ENCODE data around the gene AFAP1. TPM values are rescaled to one million over a fixed set of nuclear protein-coding genes. Genes with fewer than 3 reads are reported as not detected.
"Not testable (repeated sequence)": the region's sequence is repeated elsewhere in the genome, so short reads cannot be mapped to it uniquely, and the experiment has no call there.

The AFAP1 gene
- total RNA-seq, 1 donor from 2014 or later = 6.8 TPM

GRCh38 chr4:7922466-7922865 is 17.2 kb downstream of the AFAP1 start:
- H3K27me3 ChIP-seq (ENCODE audit: control insufficient read depth, insufficient read depth, low read length) = no peaks in the 10 kb centered on the region
- no peak for FAIRE-seq
- H3K36me3 ChIP-seq (ENCODE audit: control insufficient read depth, insufficient read depth, low read length) = no peaks in the 10 kb centered on the region
- TF ChIP-seq, protein P1, sequence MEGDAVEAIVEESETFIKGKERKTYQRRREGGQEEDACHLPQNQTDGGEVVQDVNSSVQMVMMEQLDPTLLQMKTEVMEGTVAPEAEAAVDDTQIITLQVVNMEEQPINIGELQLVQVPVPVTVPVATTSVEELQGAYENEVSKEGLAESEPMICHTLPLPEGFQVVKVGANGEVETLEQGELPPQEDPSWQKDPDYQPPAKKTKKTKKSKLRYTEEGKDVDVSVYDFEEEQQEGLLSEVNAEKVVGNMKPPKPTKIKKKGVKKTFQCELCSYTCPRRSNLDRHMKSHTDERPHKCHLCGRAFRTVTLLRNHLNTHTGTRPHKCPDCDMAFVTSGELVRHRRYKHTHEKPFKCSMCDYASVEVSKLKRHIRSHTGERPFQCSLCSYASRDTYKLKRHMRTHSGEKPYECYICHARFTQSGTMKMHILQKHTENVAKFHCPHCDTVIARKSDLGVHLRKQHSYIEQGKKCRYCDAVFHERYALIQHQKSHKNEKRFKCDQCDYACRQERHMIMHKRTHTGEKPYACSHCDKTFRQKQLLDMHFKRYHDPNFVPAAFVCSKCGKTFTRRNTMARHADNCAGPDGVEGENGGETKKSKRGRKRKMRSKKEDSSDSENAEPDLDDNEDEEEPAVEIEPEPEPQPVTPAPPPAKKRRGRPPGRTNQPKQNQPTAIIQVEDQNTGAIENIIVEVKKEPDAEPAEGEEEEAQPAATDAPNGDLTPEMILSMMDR (IDR thresholded peaks at IDR 0.05; ENCODE audit: insufficient read depth, low read length, severe bottlenecking) = no peak
- no peak overlapping the region for H3K4me3 ChIP-seq (ENCODE audit: low read depth, low read length)
- no peak for DNase-seq (ENCODE audit: low read depth)

- DNase-seq (ENCODE audit: low read depth) (no peak), FAIRE-seq (no peak)
- TF ChIP-seq, protein P1 (IDR thresholded peaks at IDR 0.05; ENCODE audit: insufficient read depth, low read length, severe bottlenecking) = no peak
- no peaks in the 10 kb centered on the region for H3K36me3 ChIP-seq (ENCODE audit: control insufficient read depth, insufficient read depth, low read length)
- no peak overlapping the region for H3K4me3 ChIP-seq (ENCODE audit: low read depth, low read length)
- no peaks in the 10 kb centered on the region for H3K27me3 ChIP-seq (ENCODE audit: control insufficient read depth, insufficient read depth, low read length)
These were observed 20.7 kb downstream of the AFAP1 start for GRCh38 chr4:7918981-7919380.

DNA sequence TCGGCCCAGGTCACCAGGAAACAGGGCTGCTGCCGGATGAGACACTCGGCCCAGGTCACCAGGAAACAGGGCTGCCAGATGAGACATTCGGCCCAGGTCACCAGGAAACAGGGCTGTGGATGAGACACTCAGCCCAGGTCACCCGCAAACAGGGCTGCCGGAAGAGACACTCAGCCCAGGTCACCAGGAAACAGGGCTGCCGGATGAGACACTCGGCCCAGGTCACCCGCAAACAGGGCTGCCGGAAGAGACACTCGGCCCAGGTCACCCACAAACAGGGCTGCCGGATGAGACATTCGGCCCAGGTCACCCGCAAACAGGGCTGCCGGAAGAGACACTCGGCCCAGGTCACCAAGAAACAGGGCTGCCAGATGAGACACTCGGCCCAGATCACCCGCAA is 21.5 kb downstream of the AFAP1 start:
- H3K4me3 ChIP-seq (ENCODE audit: low read depth, low read length); H3K36me3 ChIP-seq (ENCODE audit: control insufficient read depth, insufficient read depth, low read length); H3K27me3 ChIP-seq (ENCODE audit: control insufficient read depth, insufficient read depth, low read length); DNase-seq (ENCODE audit: low read depth); FAIRE-seq: not testable (repeated sequence)

- FAIRE-seq = no peak
- peak; percentile 48 for DNase-seq (ENCODE audit: low read depth)
- Histone ChIP-seq H3K27me3 (ENCODE audit: control insufficient read depth, insufficient read depth, low read length) (no peaks in the 10 kb centered on the region), H3K36me3 (ENCODE audit: control insufficient read depth, insufficient read depth, low read length) (no peaks in the 10 kb centered on the region), H3K4me3 (ENCODE audit: low read depth, low read length) (no peak overlapping the region)
- TF ChIP-seq, protein P1 (IDR thresholded peaks at IDR 0.05; ENCODE audit: insufficient read depth, low read length, severe bottlenecking) = peak; percentile 30
These were observed 22.0 kb downstream of the AFAP1 start for GRCh38 chr4:7917669-7918068.

DNA sequence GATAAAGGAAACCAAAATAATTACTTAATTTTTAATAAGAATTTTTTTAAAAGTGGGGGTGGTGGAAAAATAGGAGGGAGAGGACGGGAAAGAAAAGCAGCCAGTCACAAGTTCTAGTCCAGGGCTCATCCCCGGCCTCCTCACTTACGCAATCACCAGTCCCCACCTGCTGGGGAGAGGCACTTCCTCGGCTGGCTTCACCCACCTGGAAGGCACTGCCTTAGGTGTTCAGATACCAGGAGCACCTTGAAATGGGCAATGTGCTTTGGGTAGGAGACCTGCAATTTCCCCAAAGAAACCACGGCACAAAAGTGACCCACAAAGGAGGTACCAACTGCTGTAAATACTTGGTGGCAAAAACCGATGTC is 23.8 kb downstream of the AFAP1 start:
- FAIRE-seq = no peak
- H3K36me3 ChIP-seq (ENCODE audit: control insufficient read depth, insufficient read depth, low read length) = no peaks in the 10 kb centered on the region
- TF ChIP-seq, protein P1 (IDR thresholded peaks at IDR 0.05; ENCODE audit: insufficient read depth, low read length, severe bottlenecking) = no peak
- no peak overlapping the region for H3K4me3 ChIP-seq (ENCODE audit: low read depth, low read length)
- no peaks in the 10 kb centered on the region for H3K27me3 ChIP-seq (ENCODE audit: control insufficient read depth, insufficient read depth, low read length)
- no peak for DNase-seq (ENCODE audit: low read depth)

GRCh38 chr4:7912826-7913225 is 26.8 kb downstream of the AFAP1 start:
- DNase-seq (ENCODE audit: low read depth) (no peak), FAIRE-seq (no peak)
- Histone ChIP-seq H3K36me3 (ENCODE audit: control insufficient read depth, insufficient read depth, low read length) (no peaks in the 10 kb centered on the region), H3K4me3 (ENCODE audit: low read depth, low read length) (no peak overlapping the region), H3K27me3 (ENCODE audit: control insufficient read depth, insufficient read depth, low read length) (no peaks in the 10 kb centered on the region)
- TF ChIP-seq, protein P1 (IDR thresholded peaks at IDR 0.05; ENCODE audit: insufficient read depth, low read length, severe bottlenecking) = no peak

Measured in bronchial epithelial cell (primary cell).